Activated CD4-positive, alpha-beta T cell treated with anti-CD3 and anti-CD28 coated beads, Interleukin-2, amount 10 ng/mL, durations not matched to agents 24 days and 14 days (primary cell): ENCODE measurements around the gene FAM131C. TPM values are rescaled to one million over a fixed set of nuclear protein-coding genes. Genes with fewer than 3 reads are reported as not detected.

Experiments used
- DNase-seq: peaks from one replicate; pipeline ENCODE4 v3.0.0; 2022
- H3K27ac Mint-ChIP-seq: one replicate; pipeline ENCODE4 v1.8.0; 2022; ENCODE audit warnings: mild to moderate bottlenecking, mixed read lengths
- H3K27me3 Mint-ChIP-seq: one replicate; pipeline ENCODE4 v1.8.0; 2022; ENCODE audit warnings: mixed read lengths
- H3K36me3 Mint-ChIP-seq: one replicate; pipeline ENCODE4 v1.8.0; 2022; ENCODE audit warnings: low read depth, mild to moderate bottlenecking, mixed read lengths
- H3K4me1 Mint-ChIP-seq: one replicate; pipeline ENCODE4 v1.8.0; 2021; ENCODE audit warnings: mixed read lengths
- H3K4me3 Mint-ChIP-seq: one replicate; pipeline ENCODE4 v1.8.0; 2022; ENCODE audit warnings: mild to moderate bottlenecking, moderate library complexity, mixed read lengths
- H3K9me3 Mint-ChIP-seq: one replicate; pipeline ENCODE4 v1.8.0; 2021; ENCODE audit warnings: mixed read lengths
- intact Hi-C: fragments of 100-400 bp; cut with micrococcal nuclease; formaldehyde crosslinking; loops from one replicate; pipeline ENCODE4 v1.15.1; 2023
- total RNA-seq: library from RNA; stranded (reverse); gene quantifications from 2 replicates; pipeline ENCODE4 v1.2.3, GENCODE V29; 2022

FAM131C gene
- total RNA-seq, 1 donor from 2014 or later: 0.26 TPM

DNA sequence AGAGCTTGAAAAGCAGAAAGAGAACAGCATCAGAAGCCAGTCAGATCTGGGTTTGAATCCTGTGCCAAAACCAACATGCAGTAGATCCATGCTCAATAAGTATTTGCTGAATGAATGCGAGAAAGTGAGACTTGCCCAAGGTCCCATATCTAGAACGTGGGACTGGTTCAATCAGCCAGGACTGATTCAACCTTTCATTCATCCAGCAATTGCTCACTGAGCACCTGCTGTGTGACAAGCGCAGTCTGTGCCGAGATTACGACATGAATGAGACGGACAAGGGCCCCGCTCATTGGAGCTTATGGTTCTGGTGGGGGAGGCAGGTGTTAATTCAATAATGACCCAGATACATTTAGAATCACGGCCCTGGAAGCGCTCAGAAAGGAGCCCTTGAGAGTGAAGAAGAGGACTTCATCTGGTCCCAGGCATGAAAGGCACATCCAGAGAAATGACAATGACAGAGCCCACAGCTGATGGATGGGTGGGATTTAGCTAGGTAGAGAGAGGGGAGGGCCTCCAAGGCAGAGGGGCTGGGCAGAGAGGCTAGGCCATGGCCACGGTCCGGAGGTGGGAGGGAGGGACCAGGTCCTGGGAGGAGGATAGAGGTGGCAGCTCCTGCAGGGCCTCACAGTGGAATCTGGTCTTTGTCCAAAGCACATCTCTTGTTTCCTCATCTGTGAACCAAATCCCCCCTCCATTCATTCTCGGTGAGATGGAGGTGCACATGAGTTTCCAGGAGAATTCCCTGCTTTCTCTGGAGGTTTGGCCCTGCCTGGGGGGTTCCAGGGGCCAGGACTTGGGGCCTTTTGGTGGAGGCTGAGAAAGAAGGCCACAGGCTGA is 4.2 kb upstream of the FAM131C start:
- intact Hi-C loops: loop anchor here (10.0 kb wide), 1 partner anchor 287 kb away; the partner anchor contains the start of gene SZRD1
- no peak overlapping the region for H3K27ac Mint-ChIP-seq
- no peaks in the 10 kb centered on the region for H3K9me3 Mint-ChIP-seq

GRCh38 chr1:16076865-16077238 is 3.4 kb upstream of the FAM131C start:
- Mint-ChIP-seq H3K9me3 (no peaks in the 10 kb centered on the region), H3K36me3 (no peaks in the 10 kb centered on the region), H3K4me3 (no peak overlapping the region), H3K27ac (no peak overlapping the region), H3K27me3 (peaks cover 20% of the 10 kb centered on the region), H3K4me1 (peaks cover 17% of the 10 kb centered on the region)
- intact Hi-C loops: loop anchor here (10.0 kb wide), 1 partner anchor 288 kb away; the partner anchor contains the start of gene SZRD1
- DNase-seq: no peak

More for the DNA sequence above, 4.2 kb upstream of the FAM131C start:
- Mint-ChIP-seq H3K27me3 (peaks cover 13% of the 10 kb centered on the region), H3K4me3 (no peak overlapping the region), H3K4me1 (peaks cover 17% of the 10 kb centered on the region), H3K36me3 (no peaks in the 10 kb centered on the region)
- DNase-seq: no peak

GRCh38 chr1:16076031-16076864 is 2.8 kb upstream of the FAM131C start:
- Mint-ChIP-seq H3K4me3 (no peak overlapping the region), H3K4me1 (peaks cover 17% of the 10 kb centered on the region), H3K27me3 (peaks cover 21% of the 10 kb centered on the region), H3K36me3 (no peaks in the 10 kb centered on the region), H3K27ac (no peak overlapping the region), H3K9me3 (no peaks in the 10 kb centered on the region)
- no peak for DNase-seq
- intact Hi-C loops: loop anchor here (10.0 kb wide), 1 partner anchor 289 kb away; the partner anchor contains the start of gene SZRD1

DNA sequence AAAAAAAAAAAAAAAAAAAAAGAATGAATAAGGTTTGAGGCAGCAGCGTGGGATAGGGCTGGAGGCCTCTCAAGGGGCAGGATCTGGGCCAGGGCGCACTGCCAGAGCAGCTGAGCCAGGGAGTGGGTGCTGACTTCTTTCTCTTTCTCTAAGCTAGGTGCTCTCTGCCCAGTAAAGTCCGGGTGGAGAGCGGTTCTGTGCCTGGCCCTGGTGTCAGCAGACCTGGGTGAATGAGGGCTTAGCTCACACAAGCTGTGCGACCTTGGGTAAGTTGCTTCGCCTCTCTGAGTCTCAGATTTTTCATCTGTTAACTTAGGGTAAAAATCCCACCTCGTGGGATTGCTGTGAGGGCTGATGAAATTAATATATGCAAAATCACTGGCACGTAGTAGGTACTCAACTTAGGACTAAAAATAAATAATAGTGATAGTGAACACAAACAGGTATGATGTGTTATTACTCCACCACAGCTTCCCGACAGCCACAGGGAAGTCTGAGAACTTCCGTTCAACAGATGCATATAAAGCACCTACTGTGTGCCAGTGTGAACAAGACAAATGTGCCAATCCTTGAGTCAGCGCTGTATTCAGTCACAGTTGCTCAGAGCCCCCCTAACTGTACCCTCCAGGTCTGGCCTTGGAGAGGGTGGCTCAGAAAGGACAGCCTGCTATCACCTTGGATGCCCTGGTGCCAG is 2.0 kb upstream of the FAM131C start:
- peaks cover 21% of the 10 kb centered on the region for H3K27me3 Mint-ChIP-seq
- H3K27ac Mint-ChIP-seq: no peak overlapping the region
- no peaks in the 10 kb centered on the region for H3K36me3 Mint-ChIP-seq
- no peaks in the 10 kb centered on the region for H3K9me3 Mint-ChIP-seq
- peaks cover 17% of the 10 kb centered on the region for H3K4me1 Mint-ChIP-seq
- H3K4me3 Mint-ChIP-seq: no peak overlapping the region
- intact Hi-C loops: loop anchor here (10.0 kb wide), 1 partner anchor 289 kb away; the partner anchor contains the start of gene SZRD1
- DNase-seq: no peak

DNA sequence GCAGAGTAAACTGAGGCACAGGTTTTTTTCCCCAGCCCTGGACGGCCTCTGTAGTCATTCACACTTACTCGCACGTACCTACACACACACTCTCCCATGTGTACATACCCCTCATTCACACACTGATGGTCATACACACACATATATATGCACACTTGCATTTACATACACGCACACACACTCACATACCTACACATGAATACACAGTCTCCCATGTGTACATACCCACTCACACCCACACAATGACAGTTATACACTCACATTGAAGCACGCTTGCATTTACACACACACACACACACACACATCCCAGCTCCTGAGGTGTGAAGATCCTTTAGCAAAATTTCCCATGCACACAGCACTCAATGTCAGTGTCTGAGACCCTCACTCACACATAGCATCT is 766 bp upstream of the FAM131C start:
- peaks cover 22% of the 10 kb centered on the region for H3K4me1 Mint-ChIP-seq
- DNase-seq: no peak
- no peaks in the 10 kb centered on the region for H3K9me3 Mint-ChIP-seq
- no peaks in the 10 kb centered on the region for H3K36me3 Mint-ChIP-seq
- peak overlapping the region; percentile 78 for H3K4me3 Mint-ChIP-seq
- intact Hi-C loops: loop anchor here (10.0 kb wide), 1 partner anchor 291 kb away; the partner anchor contains the start of gene SZRD1
- H3K27me3 Mint-ChIP-seq: peaks cover 22% of the 10 kb centered on the region
- peak overlapping the region; percentile 51 for H3K27ac Mint-ChIP-seq

DNA sequence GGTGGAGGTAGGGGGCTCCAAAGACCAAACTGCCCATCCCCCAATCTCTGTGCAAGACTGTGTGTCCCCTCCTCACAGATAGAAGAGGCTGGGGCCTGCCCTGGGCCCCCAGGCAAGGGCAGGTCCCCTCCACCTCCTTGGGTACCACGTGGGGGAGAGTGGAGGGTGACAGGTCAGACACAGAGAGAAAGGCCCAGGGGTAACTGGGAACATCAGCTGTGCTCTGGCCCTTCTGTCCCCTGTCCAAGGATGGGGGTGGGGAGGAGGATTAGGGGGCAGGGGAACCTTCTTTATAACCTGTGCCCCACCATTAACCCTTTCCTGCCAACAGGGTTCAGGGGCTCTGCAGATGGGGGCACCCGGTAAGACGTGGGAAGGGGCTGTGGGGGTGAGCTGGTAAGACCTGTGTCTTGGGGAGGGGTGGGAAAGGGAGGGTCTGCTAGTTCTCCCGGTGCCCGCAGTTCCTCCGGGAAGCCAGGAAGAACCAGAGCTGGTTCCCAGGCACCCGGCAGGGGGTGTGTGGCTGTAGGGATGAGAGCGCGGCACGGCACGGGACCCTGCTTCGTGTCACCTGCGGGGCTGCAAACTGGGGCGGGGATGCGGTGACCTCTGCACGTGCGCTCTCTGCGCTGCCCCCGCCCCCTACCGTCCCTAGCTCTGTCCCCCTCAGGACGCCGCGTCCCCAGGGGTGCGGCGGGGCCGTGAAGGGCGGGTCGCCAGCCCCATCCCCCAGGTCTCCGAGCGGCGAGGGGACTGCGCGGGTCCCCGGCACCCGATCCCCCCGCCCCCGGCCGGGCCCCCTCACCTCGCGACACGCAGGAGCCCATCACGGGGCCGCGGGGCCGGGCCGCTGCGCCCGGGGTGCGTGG is 601 bp downstream of the FAM131C start:
- DNase-seq: no peak
- intact Hi-C loops: loop anchor here (10.0 kb wide), 1 partner anchor 292 kb away; the partner anchor contains the start of gene SZRD1
- Mint-ChIP-seq H3K27me3 (peaks cover 22% of the 10 kb centered on the region), H3K4me1 (peaks cover 19% of the 10 kb centered on the region), H3K27ac (no peak overlapping the region), H3K36me3 (no peaks in the 10 kb centered on the region), H3K4me3 (peak overlapping the region; percentile 44), H3K9me3 (no peaks in the 10 kb centered on the region)

DNA sequence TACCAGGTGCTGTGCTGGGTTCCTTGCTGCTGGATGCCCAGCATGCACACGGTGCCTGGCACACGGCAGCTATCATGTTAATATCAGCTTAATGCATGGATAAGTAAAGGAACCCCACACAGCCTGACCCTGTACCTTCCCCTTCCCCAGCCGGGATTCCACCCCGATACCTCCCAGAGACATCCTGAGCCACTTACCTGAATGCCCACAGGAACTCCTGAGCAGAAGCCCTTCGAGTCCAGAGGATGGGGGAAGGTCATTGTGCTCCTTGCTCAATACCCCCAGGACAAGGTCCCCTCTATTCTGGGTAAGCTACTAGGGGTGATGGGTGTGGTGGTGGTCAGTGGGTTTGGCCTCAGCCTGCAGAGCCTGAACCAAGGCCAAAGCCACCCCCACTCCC is 1.4 kb downstream of the FAM131C start:
- Mint-ChIP-seq H3K4me3 (peak overlapping the region; percentile 9), H3K27ac (no peak overlapping the region), H3K9me3 (no peaks in the 10 kb centered on the region), H3K36me3 (no peaks in the 10 kb centered on the region), H3K4me1 (peaks cover 16% of the 10 kb centered on the region), H3K27me3 (peaks cover 26% of the 10 kb centered on the region)
- DNase-seq: no peak
- intact Hi-C loops: loop anchor here (10.0 kb wide), 1 partner anchor 293 kb away; the partner anchor contains the start of gene SZRD1

DNA sequence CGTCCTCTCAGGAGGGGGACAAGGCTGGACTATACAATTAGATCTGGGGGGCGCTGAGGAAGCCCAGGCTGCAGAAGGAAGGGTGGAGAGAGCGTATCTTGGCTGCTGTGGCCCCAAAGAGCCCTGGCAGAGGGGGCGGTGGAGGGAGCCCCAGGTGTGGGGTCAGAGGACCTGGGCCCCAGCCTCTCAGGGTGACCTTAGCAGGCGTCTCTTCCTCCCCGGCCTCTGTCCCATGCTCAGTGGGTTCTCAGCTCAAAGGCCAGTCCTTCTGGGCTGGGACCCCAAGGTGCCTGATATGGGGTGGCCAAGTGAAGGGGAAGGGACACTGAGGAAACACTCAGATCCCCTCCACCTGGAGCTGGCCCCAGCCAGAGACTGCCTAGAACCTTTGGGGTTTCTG is 1.8 kb downstream of the FAM131C start:
- Mint-ChIP-seq H3K27me3 (peaks cover 26% of the 10 kb centered on the region), H3K4me1 (peaks cover 16% of the 10 kb centered on the region), H3K36me3 (no peaks in the 10 kb centered on the region), H3K27ac (no peak overlapping the region), H3K4me3 (no peak overlapping the region), H3K9me3 (no peaks in the 10 kb centered on the region)
- intact Hi-C loops: loop anchor here (10.0 kb wide), 1 partner anchor 293 kb away; the partner anchor contains the start of gene SZRD1
- DNase-seq: no peak

DNA sequence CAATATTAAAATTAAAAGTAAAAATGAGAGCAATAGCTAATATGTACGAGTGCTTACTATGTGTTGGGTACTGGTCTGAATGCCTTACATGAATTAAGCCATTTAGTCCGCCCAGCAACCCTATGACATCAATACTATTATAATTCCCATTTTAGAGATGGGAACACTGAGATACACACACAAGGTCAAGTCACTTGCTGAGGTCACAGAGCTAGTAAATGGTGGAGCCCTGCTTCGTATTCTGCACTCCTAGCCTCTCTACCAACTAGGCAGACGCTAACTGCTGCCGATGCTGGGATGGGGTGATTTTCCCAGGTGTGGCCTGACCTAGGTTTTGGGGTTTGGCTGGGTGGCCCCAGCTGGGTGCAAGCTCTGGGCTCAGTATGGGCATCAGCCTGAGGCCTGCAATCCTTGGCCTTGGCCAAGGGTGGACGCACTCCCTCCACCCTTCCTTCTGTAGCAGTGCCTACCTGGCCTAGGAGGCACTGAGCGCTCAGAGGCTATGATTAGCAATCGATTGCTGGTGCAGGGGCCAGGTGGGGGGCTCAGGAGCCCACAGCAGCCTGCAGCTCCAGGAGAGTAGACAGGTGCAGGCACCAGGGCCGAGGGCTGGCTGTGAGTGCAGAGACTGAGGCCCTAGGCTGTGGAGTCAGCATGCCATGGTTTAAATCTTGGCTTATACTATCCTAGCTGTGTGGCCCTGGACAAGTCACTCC is 2.7 kb downstream of the FAM131C start:
- no peaks in the 10 kb centered on the region for H3K36me3 Mint-ChIP-seq
- DNase-seq: no peak
- peaks cover 16% of the 10 kb centered on the region for H3K4me1 Mint-ChIP-seq
- intact Hi-C loops: loop anchor here (10.0 kb wide), 1 partner anchor 294 kb away; the partner anchor contains the start of gene SZRD1
- H3K4me3 Mint-ChIP-seq: no peak overlapping the region
- peaks cover 26% of the 10 kb centered on the region for H3K27me3 Mint-ChIP-seq
- no peak overlapping the region for H3K27ac Mint-ChIP-seq
- no peaks in the 10 kb centered on the region for H3K9me3 Mint-ChIP-seq

DNA sequence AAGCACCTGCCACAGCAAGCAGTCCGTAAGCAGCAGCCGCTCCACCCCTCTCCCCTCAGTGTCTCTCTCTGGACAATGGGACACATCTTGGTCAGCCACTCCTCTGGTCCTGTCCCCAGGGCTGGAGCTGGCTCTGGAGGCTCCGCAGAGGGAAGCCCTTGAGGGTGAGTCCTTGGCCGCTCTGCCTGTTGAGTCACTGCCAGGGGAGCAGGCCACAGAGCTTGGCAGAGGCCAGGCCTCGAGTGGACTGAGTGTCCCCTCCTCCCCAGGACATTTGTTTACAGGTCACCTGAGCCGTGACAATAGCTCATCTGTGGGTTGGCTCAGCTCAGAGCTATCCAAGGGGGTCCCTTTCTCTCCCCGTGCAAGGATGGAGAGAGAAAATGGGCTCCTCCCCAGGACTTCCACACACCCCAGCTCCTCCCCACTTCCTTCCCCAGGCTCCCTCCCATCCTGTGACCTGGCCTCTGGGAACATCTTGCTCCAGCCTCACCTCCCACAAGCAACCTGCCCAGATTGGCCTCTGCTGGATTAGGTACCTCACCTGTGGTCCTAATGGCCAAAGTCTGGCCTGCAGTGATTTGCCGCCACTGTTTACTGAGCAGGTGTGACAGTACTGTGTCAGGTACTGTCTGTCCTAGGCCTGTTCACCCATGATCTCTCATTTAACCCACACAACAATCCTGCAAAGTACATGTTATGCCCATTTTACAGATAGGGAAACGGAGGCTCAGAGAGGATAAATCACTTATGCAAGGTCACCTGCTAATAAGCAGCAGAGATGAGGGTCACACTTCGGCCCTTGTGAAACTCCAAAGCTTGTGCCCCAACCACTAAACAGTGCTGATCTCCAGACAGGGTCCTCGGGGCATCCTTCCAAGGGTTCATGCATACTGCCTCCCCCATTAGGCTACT is 4.8 kb downstream of the FAM131C start:
- Mint-ChIP-seq H3K27ac (no peak overlapping the region), H3K4me1 (peaks cover 29% of the 10 kb centered on the region), H3K4me3 (no peak overlapping the region), H3K9me3 (no peaks in the 10 kb centered on the region), H3K36me3 (no peaks in the 10 kb centered on the region), H3K27me3 (peaks cover 25% of the 10 kb centered on the region)
- intact Hi-C loops: no loop called here
- no peak for DNase-seq

- no peaks in the 10 kb centered on the region for H3K9me3 Mint-ChIP-seq
- no peak for DNase-seq
- H3K4me1 Mint-ChIP-seq: peaks cover 31% of the 10 kb centered on the region
- no peak overlapping the region for H3K27ac Mint-ChIP-seq
- no peaks in the 10 kb centered on the region for H3K36me3 Mint-ChIP-seq
- no peak overlapping the region for H3K4me3 Mint-ChIP-seq
- intact Hi-C loops: no loop called here
- H3K27me3 Mint-ChIP-seq: peaks cover 25% of the 10 kb centered on the region
These were observed 5.5 kb downstream of the FAM131C start for GRCh38 chr1:16067933-16068332.
